Ovary (tissue), 9 donors: ENCODE measurements around the gene IQGAP2. TPM values are rescaled to one million over a fixed set of nuclear protein-coding genes. Genes with fewer than 3 reads are reported as not detected.

Experiments used
- DNase-seq, 5 donors: peaks; one replicate each; pipeline ENCODE4 v3.0.0-alpha.2; 2019 to 2020
- H3K27ac ChIP-seq, 2 donors: fragments of 200-600 bp; one replicate each; pipeline versions ENCODE4 v1.5.1 to v1.8.0; 2019 to 2022
- H3K27me3 ChIP-seq: fragments of 200-600 bp; one replicate; pipeline ENCODE4 v1.8.0; 2022
- H3K36me3 ChIP-seq: fragments of 200-600 bp; sonication (generic); one replicate; pipeline ENCODE4 v1.5.1; 2019
- H3K4me1 ChIP-seq: one replicate; pipeline ENCODE4 v1.8.1; 2013; ENCODE audit warnings: mild to moderate bottlenecking, moderate library complexity; ENCODE audit not compliant: insufficient read depth
- H3K4me3 ChIP-seq: fragments of 200-600 bp; sonication (generic); one replicate; pipeline ENCODE4 v1.5.1; 2017
- H3K9me3 ChIP-seq, 2 donors: fragments of 200-600 bp in 1 of 2; sonication (generic) in 1 of 2; one replicate each; pipeline versions ENCODE4 v1.5.1 to v1.8.1; 2013 to 2019; ENCODE audit warnings: mild to moderate bottlenecking in 1 of 2, moderate library complexity in 1 of 2
- EP300 ChIP-seq: sonication (generic); formaldehyde crosslinking; IDR thresholded peaks from one replicate; pipeline ENCODE4 v1.6.1; 2017; ENCODE audit warnings: antibody characterized with exemption
- POLR2A ChIP-seq: fragments of 450-650 bp; IDR thresholded peaks from one replicate; pipeline ENCODE4 v1.6.1; 2017; ENCODE audit warnings: antibody characterized with exemption, mild to moderate bottlenecking, moderate library complexity
- WGBS, 3 donors: extraction: QIAGEN DNeasy Blood & Tissue Kit in 1 of 3; methylation state at CpG; one replicate each; pipeline versions ENCODE4 v1.1.5 to v1.1.7; 2013 to 2017; 5-methylcytosine and 5-hydroxymethylcytosine counted together
- intact Hi-C, 4 donors: fragments of 100-400 bp; cut with DNase I; formaldehyde crosslinking; loops; one replicate each; pipeline versions ENCODE4 v1.11.0 to v1.15.1; 2022 to 2023
- polyA plus RNA-seq, 2 donors: library from polyadenylated mRNA; stranded (reverse); fragments of 200-250 nt in 1 of 2; fragments of 350-450 nt in 1 of 2; fragmentation: Illumina TruSeq in 1 of 2; extraction: RNeasy Lipid Tissue Mini Kit (QIAGEN cat#74804) in 1 of 2; gene quantifications; one replicate each; pipeline ENCODE4 v1.2.3, GENCODE V29; 2013 to 2014
- total RNA-seq, 7 donors: library from RNA; depleted of rRNA in 2 of 7; stranded (reverse); fragments of >200 nt in 2 of 7; fragmentation: NEBNext Ultra II Directional in 3 of 7; extraction: Animal tissue kit (Norgen Biotek cat#: 25700) in 3 of 7; gene quantifications; one replicate each; pipeline versions ENCODE4 v1.1.0 to v1.2.4, GENCODE V29; 2016 to 2023
- TF ChIP-seq, protein P1 (sequence below), 3 donors: fragments of 450-650 bp in 2 of 3; fragments of 200-600 bp in 1 of 3; IDR thresholded peaks; one replicate each; pipeline versions ENCODE4 v1.5.1 to v1.8.0; 2016 to 2022; ENCODE audit warnings: antibody characterized with exemption in 3 of 3, mild to moderate bottlenecking in 1 of 3
- donor health status: DM: no; HTN: no; CAD: no; lungs with moderate emphysema.
- donor health status: DM: no; HTN: no; CAD: no.
- donor health status: Bipolar disorder and iron deficiency.
- donor health status: DM: yes; HTN: yes; CAD: no.
- donor health status: DM: no; HTN: no; CAD: no.
- donor health status: DM: yes; HTN: yes; CAD: no.

Gene IQGAP2
- total and polyA plus RNA-seq, 9 donors: 8.6 to 27.6 (median 13.9) TPM

DNA sequence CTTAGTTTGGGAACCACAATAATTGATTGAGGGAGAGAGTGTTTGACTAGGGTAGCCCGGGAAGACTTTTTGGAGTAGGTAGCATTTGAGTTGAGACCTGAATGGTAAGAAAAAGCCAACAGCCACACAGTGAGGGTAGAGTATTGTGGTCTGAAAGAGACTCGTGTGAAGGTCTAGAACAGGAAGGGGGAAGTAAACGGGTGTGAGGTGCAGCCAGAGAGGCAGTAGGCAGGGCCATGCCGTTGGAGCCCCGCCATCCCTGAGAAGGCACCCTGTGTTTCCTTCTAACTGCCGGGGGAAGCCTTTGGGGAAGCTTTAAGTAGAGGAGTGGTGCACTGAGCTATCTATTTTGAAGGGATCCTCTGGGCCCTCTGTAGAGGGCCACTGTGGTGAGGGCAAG lies 223.7 kb downstream of the IQGAP2 start:
- intact Hi-C loops: no loop called here
- WGBS, 3 donors: 82 to 86% (median 84%) methylated on average over 6 of the region's 6 CpGs
- DNase-seq: no peak

DNA sequence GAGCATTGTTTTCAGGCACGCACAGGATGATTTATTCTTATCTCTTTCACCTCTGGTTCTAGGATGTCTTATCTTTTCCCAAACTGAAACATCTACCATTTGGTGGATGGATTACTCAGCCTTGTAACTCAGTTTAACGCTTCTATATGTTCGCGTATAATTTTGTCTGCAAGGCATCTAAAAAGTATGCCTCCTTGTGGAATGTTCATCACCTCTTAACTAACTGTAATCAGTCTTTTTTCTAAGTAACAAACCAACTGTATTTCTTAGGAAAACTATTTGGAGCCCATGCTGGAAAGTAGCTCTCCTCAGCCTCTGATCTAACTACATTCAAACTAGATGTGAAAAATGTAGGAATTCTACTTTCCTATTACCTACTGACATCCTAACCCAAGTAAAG lies 231.6 kb downstream of the IQGAP2 start:
- Histone ChIP-seq H3K27ac (no peak overlapping the region), H3K36me3 (no peaks in the 10 kb centered on the region), H3K4me1 (no peaks in the 10 kb centered on the region), H3K27me3 (no peaks in the 10 kb centered on the region), H3K4me3 (no peak overlapping the region), H3K9me3 (no peaks in the 10 kb centered on the region)
- intact Hi-C loops: no loop called here
- 97 to 99% (median 98%) methylated on average over 4 of the region's 4 CpGs for WGBS, 3 donors
- TF ChIP-seq EP300 (no peak), POLR2A (no peak)
- TF ChIP-seq, protein P1, sequence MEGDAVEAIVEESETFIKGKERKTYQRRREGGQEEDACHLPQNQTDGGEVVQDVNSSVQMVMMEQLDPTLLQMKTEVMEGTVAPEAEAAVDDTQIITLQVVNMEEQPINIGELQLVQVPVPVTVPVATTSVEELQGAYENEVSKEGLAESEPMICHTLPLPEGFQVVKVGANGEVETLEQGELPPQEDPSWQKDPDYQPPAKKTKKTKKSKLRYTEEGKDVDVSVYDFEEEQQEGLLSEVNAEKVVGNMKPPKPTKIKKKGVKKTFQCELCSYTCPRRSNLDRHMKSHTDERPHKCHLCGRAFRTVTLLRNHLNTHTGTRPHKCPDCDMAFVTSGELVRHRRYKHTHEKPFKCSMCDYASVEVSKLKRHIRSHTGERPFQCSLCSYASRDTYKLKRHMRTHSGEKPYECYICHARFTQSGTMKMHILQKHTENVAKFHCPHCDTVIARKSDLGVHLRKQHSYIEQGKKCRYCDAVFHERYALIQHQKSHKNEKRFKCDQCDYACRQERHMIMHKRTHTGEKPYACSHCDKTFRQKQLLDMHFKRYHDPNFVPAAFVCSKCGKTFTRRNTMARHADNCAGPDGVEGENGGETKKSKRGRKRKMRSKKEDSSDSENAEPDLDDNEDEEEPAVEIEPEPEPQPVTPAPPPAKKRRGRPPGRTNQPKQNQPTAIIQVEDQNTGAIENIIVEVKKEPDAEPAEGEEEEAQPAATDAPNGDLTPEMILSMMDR (IDR thresholded peaks at IDR 0.05): no peak
- no peak for DNase-seq

More for the DNA sequence above, 223.7 kb downstream of the IQGAP2 start:
- no peaks in the 10 kb centered on the region for H3K4me1 ChIP-seq
- H3K36me3 ChIP-seq: no peaks in the 10 kb centered on the region
- TF ChIP-seq EP300 (no peak), POLR2A (no peak)
- TF ChIP-seq, protein P1 (IDR thresholded peaks at IDR 0.05): no peak
- H3K27me3 ChIP-seq: no peaks in the 10 kb centered on the region
- no peak overlapping the region for H3K4me3 ChIP-seq
- no peak overlapping the region for H3K27ac ChIP-seq
- H3K9me3 ChIP-seq: no peaks in the 10 kb centered on the region

DNA sequence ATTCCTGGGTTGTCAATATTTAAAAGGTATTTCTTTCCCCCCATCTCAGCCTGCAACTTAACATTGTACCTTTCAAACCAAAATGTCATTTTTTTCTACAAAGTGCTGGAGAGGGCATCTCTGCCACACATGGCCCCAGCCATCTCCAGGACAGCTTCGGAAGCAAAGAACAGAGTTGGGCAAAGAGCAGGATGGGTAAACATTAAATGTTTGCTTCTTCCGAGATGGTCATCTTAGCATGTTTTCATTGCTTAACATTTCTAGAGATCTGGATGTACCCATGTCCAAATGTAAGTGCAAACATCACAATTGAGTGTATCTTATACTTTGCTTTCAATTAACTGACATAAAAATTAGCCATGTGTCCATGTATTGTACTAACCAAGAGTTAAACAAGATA lies 234.4 kb downstream of the IQGAP2 start:
- H3K27me3 ChIP-seq: no peaks in the 10 kb centered on the region
- H3K27ac ChIP-seq: no peak overlapping the region
- no peak for DNase-seq
- intact Hi-C loops: no loop called here
- TF ChIP-seq POLR2A (no peak), EP300 (no peak)
- TF ChIP-seq, protein P1 (IDR thresholded peaks at IDR 0.05): no peak
- H3K4me3 ChIP-seq: no peak overlapping the region
- no peaks in the 10 kb centered on the region for H3K36me3 ChIP-seq
- H3K9me3 ChIP-seq: no peaks in the 10 kb centered on the region
- 85 to 94% (median 92%) methylated on average over 2 of the region's 2 CpGs for WGBS, 3 donors
- no peaks in the 10 kb centered on the region for H3K4me1 ChIP-seq

DNA sequence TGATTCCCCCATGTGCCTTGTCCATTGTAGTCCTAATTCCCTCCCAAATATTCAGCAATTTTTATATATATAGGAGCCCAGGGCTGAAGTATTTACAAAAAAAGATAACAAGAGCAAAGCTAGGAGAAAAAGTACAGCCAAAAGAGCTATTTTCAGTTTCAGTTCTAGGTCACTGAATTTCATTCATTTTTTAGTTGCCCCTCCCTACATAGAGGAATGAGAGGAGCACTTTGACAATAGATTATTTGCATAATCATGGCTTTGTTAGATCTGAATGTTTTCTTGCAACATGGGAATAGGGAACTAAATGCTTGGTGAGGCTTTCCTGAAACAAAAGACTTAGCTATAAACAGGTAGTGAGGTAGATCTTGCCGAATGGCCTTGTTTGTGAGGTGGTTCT lies 235.4 kb downstream of the IQGAP2 start:
- H3K4me3 ChIP-seq: no peak overlapping the region
- H3K36me3 ChIP-seq: no peaks in the 10 kb centered on the region
- no peak overlapping the region for H3K27ac ChIP-seq
- intact Hi-C loops: no loop called here
- H3K9me3 ChIP-seq: no peaks in the 10 kb centered on the region
- no peak for DNase-seq
- no peaks in the 10 kb centered on the region for H3K4me1 ChIP-seq
- TF ChIP-seq, protein P1 (IDR thresholded peaks at IDR 0.05): no peak
- no peak for TF ChIP-seq EP300
- no peak for TF ChIP-seq POLR2A
- no peaks in the 10 kb centered on the region for H3K27me3 ChIP-seq
- 34 to 52% (median 44%) methylated on average over 1 of the region's 1 CpG for WGBS, 3 donors
